ENCODE data around the gene CNTN5. TPM values are rescaled to one million over a fixed set of nuclear protein-coding genes. Genes with fewer than 3 reads are reported as not detected.

CNTN5 gene
- total and polyA plus RNA-seq, 7 donors = under 0.01 to 0.46 TPM; not detected in 5

DNA sequence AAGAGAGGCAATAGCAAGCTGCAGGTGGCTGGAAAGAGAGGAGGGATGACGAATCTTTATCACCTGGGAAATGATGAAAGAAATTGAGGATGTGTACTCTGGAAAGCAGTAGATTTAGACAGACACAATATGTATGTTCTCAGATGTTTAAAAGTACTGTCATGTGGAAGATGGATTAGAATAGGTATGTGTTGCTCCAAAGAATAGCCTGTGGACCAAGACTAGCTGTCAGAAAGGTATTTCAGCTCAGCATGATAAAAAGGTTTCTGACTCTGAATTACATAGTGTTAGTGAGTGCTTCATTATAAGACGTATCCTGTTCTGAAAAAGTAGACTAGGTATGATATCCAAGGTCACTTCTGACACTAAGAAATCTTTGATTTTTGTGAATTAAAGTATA, 322.4 kb downstream of the CNTN5 start:
- Histone ChIP-seq H3K4me1 (no peaks in the 10 kb centered on the region), H3K27ac (no peak overlapping the region), H3K27me3 (ENCODE audit: insufficient read depth in 3 of 3, low read length in 2 of 3) (no peaks in the 10 kb centered on the region), H3K4me3 (no peak overlapping the region), H3K9me3 (no peaks in the 10 kb centered on the region), H3K36me3 (ENCODE audit: insufficient read depth in 1 of 2, low read depth in 1 of 2) (no peaks in the 10 kb centered on the region)
- DNase-seq = no peak
- no peak for ATAC-seq
- TF ChIP-seq CTCF (IDR thresholded peaks at IDR 0.05) = no peak
- 73 to 86% (median 76%) methylated on average over 2 of the region's 2 CpGs for WGBS, 3 donors
- intact Hi-C loops (cut with DNase I) = no loop called here

DNA sequence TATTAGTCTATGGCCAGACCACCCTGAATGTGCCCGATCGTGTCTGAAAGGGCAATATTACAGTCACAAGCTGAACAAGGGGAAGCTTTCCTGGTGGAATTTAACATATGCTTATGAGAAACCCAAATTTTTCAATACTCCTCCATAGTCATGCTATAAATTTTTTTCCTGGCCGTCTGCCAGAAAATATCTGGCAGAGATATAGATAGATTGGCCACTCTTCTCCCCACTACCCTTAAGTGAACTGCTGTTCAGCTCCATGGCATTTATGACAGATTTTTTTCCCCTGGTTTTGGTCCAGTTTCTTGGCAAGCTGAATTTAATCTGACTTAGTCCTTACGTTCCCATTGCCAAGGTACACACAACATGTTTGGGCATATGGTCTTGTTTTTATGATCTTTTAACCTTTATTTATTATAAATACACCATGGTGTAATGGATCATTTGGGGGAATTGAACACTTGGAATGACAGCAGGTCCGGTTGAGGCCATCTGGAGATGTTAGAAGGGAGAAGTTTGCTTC, 328.5 kb downstream of the CNTN5 start:
- H3K27me3 ChIP-seq (ENCODE audit: insufficient read depth in 3 of 3, low read length in 2 of 3) = no peaks in the 10 kb centered on the region
- H3K4me1 ChIP-seq = peaks cover 18% of the 10 kb centered on the region
- ATAC-seq = no peak
- no peak for TF ChIP-seq CTCF (IDR thresholded peaks at IDR 0.05)
- 39 to 52% (median 41%) methylated on average over 5 of the region's 5 CpGs for WGBS, 3 donors
- intact Hi-C loops (cut with DNase I) = no loop called here
- no peaks in the 10 kb centered on the region for H3K36me3 ChIP-seq (ENCODE audit: insufficient read depth in 1 of 2, low read depth in 1 of 2)
- no peak overlapping the region for H3K4me3 ChIP-seq
- no peak overlapping the region for H3K27ac ChIP-seq
- H3K9me3 ChIP-seq = no peaks in the 10 kb centered on the region
- no peak for DNase-seq

- peaks cover 18% of the 10 kb centered on the region for H3K4me1 ChIP-seq
- H3K27ac ChIP-seq = peak overlapping the region; percentile 70
- no peak overlapping the region for H3K4me3 ChIP-seq
- no peaks in the 10 kb centered on the region for H3K9me3 ChIP-seq
- H3K36me3 ChIP-seq (ENCODE audit: insufficient read depth in 1 of 2, low read depth in 1 of 2) = no peaks in the 10 kb centered on the region
- ATAC-seq (peak in 1 of 4 donors; percentile 56), DNase-seq (no peak)
- WGBS, 3 donors = 7 to 9% (median 8%) methylated on average over 1 of the region's 1 CpG
- no peak for TF ChIP-seq CTCF (IDR thresholded peaks at IDR 0.05)
- no peaks in the 10 kb centered on the region for H3K27me3 ChIP-seq (ENCODE audit: insufficient read depth in 3 of 3, low read length in 2 of 3)
- intact Hi-C loops (cut with DNase I) = loop anchor here in 1 of 2 donors (10.0 kb wide), 1 partner anchor 63 kb away; no protein-coding TSS in a partner anchor
Measured at GRCh38 chr11:99351624-99352023, 330.9 kb downstream of the CNTN5 start.

GRCh38 chr11:99352642-99353041, 331.9 kb downstream of the CNTN5 start:
- Histone ChIP-seq H3K9me3 (no peaks in the 10 kb centered on the region), H3K4me3 (no peak overlapping the region), H3K4me1 (peaks cover 18% of the 10 kb centered on the region), H3K36me3 (ENCODE audit: insufficient read depth in 1 of 2, low read depth in 1 of 2) (no peaks in the 10 kb centered on the region), H3K27ac (peak overlapping the region; percentile 70), H3K27me3 (ENCODE audit: insufficient read depth in 3 of 3, low read length in 2 of 3) (no peaks in the 10 kb centered on the region)
- TF ChIP-seq CTCF (IDR thresholded peaks at IDR 0.05) = no peak
- intact Hi-C loops (cut with DNase I) = loop anchor here in 1 of 2 donors (10.0 kb wide), 1 partner anchor 62 kb away; no protein-coding TSS in a partner anchor
- ATAC-seq = peak in 3 of 4 donors; percentile 67 to 81 (median 76)
- DNase-seq = no peak
- WGBS, 3 donors = 23 to 44% (median 31%) methylated on average over 5 of the region's 5 CpGs

GRCh38 chr11:99366546-99366945, 345.8 kb downstream of the CNTN5 start:
- intact Hi-C loops (cut with DNase I) = loop anchor here in 1 of 2 donors (10.0 kb wide), 1 partner anchor 62 kb away; no protein-coding TSS in a partner anchor

More at GRCh38 chr11:99366546-99366945, 345.8 kb downstream of the CNTN5 start:
- no peak overlapping the region for H3K4me3 ChIP-seq
- no peak for TF ChIP-seq CTCF (IDR thresholded peaks at IDR 0.05)
- H3K9me3 ChIP-seq = no peaks in the 10 kb centered on the region
- no peak for DNase-seq
- H3K36me3 ChIP-seq (ENCODE audit: insufficient read depth in 1 of 2, low read depth in 1 of 2) = no peaks in the 10 kb centered on the region
- ATAC-seq = no peak
- H3K27me3 ChIP-seq (ENCODE audit: insufficient read depth in 3 of 3, low read length in 2 of 3) = no peaks in the 10 kb centered on the region
- whole genome bisulfite sequencing, 3 donors = 88 to 94% (median 92%) methylated on average over 7 of the region's 7 CpGs
- H3K4me1 ChIP-seq = peaks cover 16% of the 10 kb centered on the region
- H3K27ac ChIP-seq = no peak overlapping the region

All from psoas muscle (tissue), 8 donors.